ENCODE results near the gene NUDT14.

- peak; percentile 42 for TF ChIP-seq CTCF (conservative IDR thresholded peaks at IDR 0.05; ENCODE audit: low read length)
- TF ChIP-seq EZH2phosphoT487 (IDR thresholded peaks at IDR 0.05; ENCODE audit: borderline replicate concordance): no peak
These were observed 2.8 kb downstream of the NUDT14 start for GRCh38 chr14:105178069-105178867.
